ENCODE results near the gene MMP7. TPM values are rescaled to one million over a fixed set of nuclear protein-coding genes. Genes with fewer than 3 reads are reported as not detected.

Gene MMP7
- total RNA-seq, 4 donors from 2014 or later: not detected

DNA sequence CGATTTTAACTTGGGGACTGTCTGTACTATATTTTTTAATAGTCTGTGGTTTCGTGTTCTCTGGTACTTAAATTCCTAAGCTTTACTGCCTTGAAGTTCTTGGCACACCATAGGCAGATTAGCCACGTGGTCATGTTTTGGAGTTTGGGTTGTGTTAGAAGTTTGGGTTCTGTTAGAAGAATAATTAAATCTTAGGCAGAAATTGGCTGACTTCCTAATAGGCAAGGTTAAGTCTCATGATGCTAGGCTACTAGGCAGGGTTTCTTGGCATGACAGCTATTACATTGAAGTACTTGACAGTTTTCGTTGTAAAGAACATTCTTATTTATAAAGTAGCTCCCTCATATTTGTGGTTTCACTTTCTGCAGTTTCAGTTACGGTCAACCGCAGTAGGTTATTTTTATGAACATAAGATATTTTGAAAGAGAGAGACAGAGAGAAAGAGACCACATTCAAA is 30.0 kb upstream of the MMP7 start:
- Histone ChIP-seq H3K4me1 (peaks cover 0 to 29% (median 23%) of the 10 kb centered on the region in 4 donors), H3K36me3 (no peaks in the 10 kb centered on the region), H3K27ac (peak overlapping the region; percentile 57 to 87 (median 71)), H3K27me3 (no peaks in the 10 kb centered on the region), H3K9me3 (no peaks in the 10 kb centered on the region), H3K4me3 (peak overlapping the region; percentile 5 to 44 (median 24))
- WGBS, 2 donors: 5 to 11% methylated on average over 6 of the region's 6 CpGs
- DNase-seq (ENCODE audit: low spot score in 2 of 2): peak in 1 of 2 donors; percentile 54
- TF ChIP-seq CTCF (IDR thresholded peaks at IDR 0.05): no peak
- no peak for TF ChIP-seq POLR2A (IDR thresholded peaks at IDR 0.05)
- TF ChIP-seq EP300 (IDR thresholded peaks at IDR 0.05): peak; percentile 65 to 84

- no peak for DNase-seq (ENCODE audit: low spot score in 2 of 2)
- Histone ChIP-seq H3K9me3 (no peaks in the 10 kb centered on the region), H3K36me3 (no peaks in the 10 kb centered on the region), H3K4me1 (peaks cover 0 to 29% (median 23%) of the 10 kb centered on the region in 4 donors), H3K4me3 (no peak overlapping the region), H3K27me3 (no peaks in the 10 kb centered on the region), H3K27ac (peak overlapping the region; percentile 41 to 87 (median 71))
- TF ChIP-seq EP300 (IDR thresholded peaks at IDR 0.05) (no peak), CTCF (IDR thresholded peaks at IDR 0.05) (no peak), POLR2A (IDR thresholded peaks at IDR 0.05) (no peak)
Measured at GRCh38 chr11:102559839-102560238, 29.3 kb upstream of the MMP7 start.

DNA sequence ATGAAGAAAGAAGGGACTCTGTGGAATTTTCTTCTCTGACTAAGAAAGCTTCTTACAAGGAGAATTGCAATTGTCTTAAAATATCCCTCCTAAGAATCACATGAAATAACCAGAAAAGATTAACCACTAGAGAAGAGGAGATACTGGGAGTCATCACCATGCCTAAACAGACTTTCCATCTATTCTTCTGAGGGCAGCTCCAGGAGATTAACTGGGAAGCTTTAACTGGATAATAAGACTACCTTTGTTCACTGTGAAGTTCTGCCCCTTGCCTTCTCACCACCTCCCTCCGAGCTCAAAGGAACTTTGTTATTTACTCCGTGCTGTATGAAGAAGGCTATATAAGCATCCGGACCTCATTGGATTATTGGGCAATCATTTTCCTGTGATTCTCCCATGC is 24.5 kb upstream of the MMP7 start:
- Histone ChIP-seq H3K4me3 (no peak overlapping the region), H3K27me3 (no peaks in the 10 kb centered on the region), H3K4me1 (peaks cover 0 to 18% (median 11%) of the 10 kb centered on the region in 4 donors), H3K36me3 (no peaks in the 10 kb centered on the region), H3K9me3 (no peaks in the 10 kb centered on the region), H3K27ac (no peak overlapping the region)
- no peak for TF ChIP-seq POLR2A (IDR thresholded peaks at IDR 0.05)
- no peak for TF ChIP-seq EP300 (IDR thresholded peaks at IDR 0.05)
- no peak for TF ChIP-seq CTCF (IDR thresholded peaks at IDR 0.05)
- WGBS, 2 donors: 47 to 64% methylated on average over 3 of the region's 3 CpGs
- DNase-seq (ENCODE audit: low spot score in 2 of 2): no peak

DNA sequence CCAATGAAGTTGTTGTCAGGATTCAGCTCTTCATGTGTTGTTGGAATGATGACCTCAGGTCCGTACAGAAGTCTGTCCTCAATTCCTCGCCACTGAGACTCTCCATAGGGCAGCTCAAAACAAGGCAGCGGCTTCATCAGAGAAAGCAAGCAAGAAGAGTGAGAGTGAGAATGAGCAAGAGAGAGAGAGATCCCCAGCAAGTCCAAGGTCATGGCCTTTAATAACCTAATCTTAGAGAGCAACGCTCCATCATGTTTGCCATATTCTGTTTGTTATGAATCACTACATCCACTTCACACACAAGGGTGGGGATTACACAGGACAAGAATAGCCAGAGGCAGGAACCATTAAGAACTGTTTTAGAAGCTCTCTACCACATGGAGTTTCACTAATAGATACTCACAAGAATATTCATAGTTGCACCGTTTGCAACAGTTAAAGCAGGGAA is 23.3 kb upstream of the MMP7 start:
- H3K27ac ChIP-seq: no peak overlapping the region
- no peaks in the 10 kb centered on the region for H3K27me3 ChIP-seq
- DNase-seq (ENCODE audit: low spot score in 2 of 2): no peak
- H3K36me3 ChIP-seq: no peaks in the 10 kb centered on the region
- 73 to 74% methylated on average over 5 of the region's 5 CpGs for WGBS, 2 donors
- peaks cover 0 to 6% (median 0%) of the 10 kb centered on the region in 4 donors for H3K4me1 ChIP-seq
- no peaks in the 10 kb centered on the region for H3K9me3 ChIP-seq
- TF ChIP-seq POLR2A (IDR thresholded peaks at IDR 0.05) (no peak), EP300 (IDR thresholded peaks at IDR 0.05) (no peak), CTCF (IDR thresholded peaks at IDR 0.05) (no peak)
- H3K4me3 ChIP-seq: no peak overlapping the region

DNA sequence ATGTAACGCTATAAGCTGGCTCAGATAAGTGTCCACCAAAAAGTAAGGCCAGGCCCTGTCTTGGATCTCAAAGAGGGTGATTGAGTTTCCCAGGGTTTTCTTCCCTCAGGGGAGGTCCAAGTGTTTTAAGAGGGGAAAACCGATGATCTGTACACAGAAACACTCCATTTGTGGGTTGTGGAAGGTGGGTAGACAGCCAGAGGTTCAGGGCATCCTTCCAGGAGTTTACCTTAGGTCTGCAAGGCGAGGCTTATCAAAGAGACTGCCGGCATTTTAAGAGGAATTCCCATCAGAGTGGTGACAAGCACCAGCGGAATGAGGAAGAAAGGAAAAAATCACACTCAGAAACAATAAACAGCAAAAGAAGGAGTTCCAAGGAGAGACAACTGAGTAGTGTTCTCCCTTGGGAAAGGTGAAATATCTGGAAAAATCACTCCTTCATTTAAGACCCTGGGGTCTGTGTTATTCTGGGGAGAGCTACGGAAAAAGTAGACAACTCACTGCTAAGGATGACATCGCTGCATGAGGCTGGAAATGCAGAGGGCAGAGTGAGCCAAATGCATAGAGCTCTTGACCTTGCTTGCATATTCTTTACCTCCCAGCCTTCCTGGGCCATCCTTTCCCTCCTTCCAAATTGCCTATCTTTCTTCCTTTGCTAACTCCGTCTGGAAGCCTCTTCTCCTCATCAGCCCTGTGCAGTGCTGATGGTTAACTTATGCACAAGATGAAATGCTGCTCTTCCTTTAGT is 22.1 kb upstream of the MMP7 start:
- 59 to 67% methylated on average over 8 of the region's 8 CpGs for WGBS, 2 donors
- H3K4me3 ChIP-seq: no peak overlapping the region
- peak overlapping the region in 1 of 4 donors; percentile 20 for H3K27ac ChIP-seq

More for the DNA sequence above, 22.1 kb upstream of the MMP7 start:
- DNase-seq (ENCODE audit: low spot score in 2 of 2): no peak
- TF ChIP-seq POLR2A (IDR thresholded peaks at IDR 0.05) (no peak), CTCF (IDR thresholded peaks at IDR 0.05) (no peak), EP300 (IDR thresholded peaks at IDR 0.05) (no peak)
- Histone ChIP-seq H3K9me3 (no peaks in the 10 kb centered on the region), H3K36me3 (no peaks in the 10 kb centered on the region), H3K27me3 (no peaks in the 10 kb centered on the region), H3K4me1 (peaks cover 0 to 6% (median 0%) of the 10 kb centered on the region in 4 donors)
